Measurements from ENCODE around the gene EXOC6.

EXOC6 gene

DNA sequence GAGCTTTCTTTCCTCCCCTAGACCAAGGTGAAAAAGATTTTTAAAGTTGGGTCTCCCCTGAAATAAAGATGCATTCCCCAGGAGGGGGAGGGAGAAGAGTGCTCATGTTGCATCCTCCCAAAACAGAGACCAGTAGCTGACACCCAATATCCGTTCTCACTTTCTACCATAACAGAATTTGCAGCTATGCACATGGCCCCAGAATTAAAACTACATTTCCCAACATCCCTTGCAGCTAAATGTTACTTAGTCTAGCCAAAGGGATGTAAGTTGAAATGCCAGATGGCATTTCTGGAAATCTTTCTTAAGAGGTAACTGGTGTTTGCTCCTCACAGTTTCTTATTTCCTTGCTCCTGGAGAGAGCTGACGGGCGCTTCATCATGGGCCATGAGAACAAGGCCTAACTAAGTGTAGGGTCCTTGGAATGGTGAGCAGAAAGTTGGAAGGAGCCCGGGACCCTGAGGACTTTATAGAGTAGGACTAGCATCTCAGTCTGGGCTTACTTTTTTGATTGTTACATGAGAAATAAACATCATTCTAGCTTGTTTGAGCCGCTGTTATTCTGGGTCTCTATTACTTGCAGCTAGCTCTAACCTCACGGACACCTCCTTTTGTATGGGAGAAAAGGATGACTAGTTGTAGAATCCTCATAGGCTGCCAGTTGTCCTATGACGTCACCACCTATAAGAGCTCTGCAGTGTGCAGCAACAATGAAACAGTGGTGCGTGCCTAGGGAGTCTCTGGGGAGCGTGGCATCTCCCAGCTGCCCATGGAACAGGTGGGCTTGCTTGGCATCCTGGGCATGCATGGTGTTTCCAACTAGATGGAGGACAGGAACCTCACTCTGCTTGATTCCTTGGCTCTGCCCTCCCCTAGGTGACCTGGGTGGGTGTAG lies 46.1 kb upstream of the EXOC6 start (continued):
- TF ChIP-seq, protein P1, sequence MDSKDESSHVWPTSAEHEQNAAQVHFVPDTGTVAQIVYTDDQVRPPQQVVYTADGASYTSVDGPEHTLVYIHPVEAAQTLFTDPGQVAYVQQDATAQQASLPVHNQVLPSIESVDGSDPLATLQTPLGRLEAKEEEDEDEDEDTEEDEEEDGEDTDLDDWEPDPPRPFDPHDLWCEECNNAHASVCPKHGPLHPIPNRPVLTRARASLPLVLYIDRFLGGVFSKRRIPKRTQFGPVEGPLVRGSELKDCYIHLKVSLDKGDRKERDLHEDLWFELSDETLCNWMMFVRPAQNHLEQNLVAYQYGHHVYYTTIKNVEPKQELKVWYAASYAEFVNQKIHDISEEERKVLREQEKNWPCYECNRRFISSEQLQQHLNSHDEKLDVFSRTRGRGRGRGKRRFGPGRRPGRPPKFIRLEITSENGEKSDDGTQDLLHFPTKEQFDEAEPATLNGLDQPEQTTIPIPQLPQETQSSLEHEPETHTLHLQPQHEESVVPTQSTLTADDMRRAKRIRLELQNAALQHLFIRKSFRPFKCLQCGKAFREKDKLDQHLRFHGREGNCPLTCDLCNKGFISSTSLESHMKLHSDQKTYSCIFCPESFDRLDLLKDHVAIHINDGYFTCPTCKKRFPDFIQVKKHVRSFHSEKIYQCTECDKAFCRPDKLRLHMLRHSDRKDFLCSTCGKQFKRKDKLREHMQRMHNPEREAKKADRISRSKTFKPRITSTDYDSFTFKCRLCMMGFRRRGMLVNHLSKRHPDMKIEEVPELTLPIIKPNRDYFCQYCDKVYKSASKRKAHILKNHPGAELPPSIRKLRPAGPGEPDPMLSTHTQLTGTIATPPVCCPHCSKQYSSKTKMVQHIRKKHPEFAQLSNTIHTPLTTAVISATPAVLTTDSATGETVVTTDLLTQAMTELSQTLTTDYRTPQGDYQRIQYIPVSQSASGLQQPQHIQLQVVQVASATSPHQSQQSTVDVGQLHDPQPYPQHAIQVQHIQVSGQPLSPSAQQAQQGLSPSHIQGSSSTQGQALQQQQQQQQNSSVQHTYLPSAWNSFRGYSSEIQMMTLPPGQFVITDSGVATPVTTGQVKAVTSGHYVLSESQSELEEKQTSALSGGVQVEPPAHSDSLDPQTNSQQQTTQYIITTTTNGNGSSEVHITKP (tag by site-specific recombination; IDR thresholded peaks at IDR 0.05): 0 out of 2 replicates have a peak, but pooled peaks have one; percentile 19
- no peak for TF ChIP-seq ZNF561 (tag by site-specific recombination; IDR thresholded peaks at IDR 0.05; ENCODE audit: borderline replicate concordance)
- TF ChIP-seq HOXC10 (CRISPR knock-in tag; IDR thresholded peaks at IDR 0.05): no peak
- no peak for TF ChIP-seq ZNF549 (tag by site-specific recombination; IDR thresholded peaks at IDR 0.05)
- 0 out of 2 replicates have a peak, but pooled peaks have one; percentile 18 for TF ChIP-seq ZBTB48 (tag by site-specific recombination; IDR thresholded peaks at IDR 0.05)
- TF ChIP-seq HIC1 (tag by site-specific recombination; IDR thresholded peaks at IDR 0.05): peak; percentile 21; the same call in 1 of the 2 replicates
- TF ChIP-seq ZNF211 (tag by site-specific recombination; IDR thresholded peaks at IDR 0.05; ENCODE audit: low read depth): no peak
- no peak for TF ChIP-seq ZNF155 (tag by site-specific recombination; IDR thresholded peaks at IDR 0.05)
- TF ChIP-seq ZNF600 (tag by site-specific recombination; IDR thresholded peaks at IDR 0.05): no peak
- TF ChIP-seq MYNN (tag by site-specific recombination; IDR thresholded peaks at IDR 0.05; ENCODE audit: borderline replicate concordance): no peak
- TF ChIP-seq PRDM1 (tag by site-specific recombination; IDR thresholded peaks at IDR 0.05): no peak
- TF ChIP-seq ZNF677 (tag by site-specific recombination; IDR thresholded peaks at IDR 0.05): no peak
- no peak for TF ChIP-seq ZNF24 (tag by site-specific recombination; IDR thresholded peaks at IDR 0.05)
- peak; percentile 57 for TF ChIP-seq ZNF629 (tag by site-specific recombination; IDR thresholded peaks at IDR 0.05)
- TF ChIP-seq GLIS2 (tag by site-specific recombination; IDR thresholded peaks at IDR 0.05): no peak
- TF ChIP-seq ZNF138 (tag by site-specific recombination; IDR thresholded peaks at IDR 0.05; ENCODE audit: borderline replicate concordance): no peak
- no peak for TF ChIP-seq ZNF707 (tag by site-specific recombination; IDR thresholded peaks at IDR 0.05)
- no peak for TF ChIP-seq ZNF214 (tag by site-specific recombination; IDR thresholded peaks at IDR 0.05; ENCODE audit: borderline replicate concordance)
- no peak for TF ChIP-seq ZNF280C (tag by site-specific recombination; IDR thresholded peaks at IDR 0.05)
- peak; percentile 94 for TF ChIP-seq ZNF335 (tag by site-specific recombination; conservative IDR thresholded peaks at IDR 0.05)
- TF ChIP-seq, protein P2, sequence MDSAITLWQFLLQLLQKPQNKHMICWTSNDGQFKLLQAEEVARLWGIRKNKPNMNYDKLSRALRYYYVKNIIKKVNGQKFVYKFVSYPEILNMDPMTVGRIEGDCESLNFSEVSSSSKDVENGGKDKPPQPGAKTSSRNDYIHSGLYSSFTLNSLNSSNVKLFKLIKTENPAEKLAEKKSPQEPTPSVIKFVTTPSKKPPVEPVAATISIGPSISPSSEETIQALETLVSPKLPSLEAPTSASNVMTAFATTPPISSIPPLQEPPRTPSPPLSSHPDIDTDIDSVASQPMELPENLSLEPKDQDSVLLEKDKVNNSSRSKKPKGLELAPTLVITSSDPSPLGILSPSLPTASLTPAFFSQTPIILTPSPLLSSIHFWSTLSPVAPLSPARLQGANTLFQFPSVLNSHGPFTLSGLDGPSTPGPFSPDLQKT (IDR thresholded peaks at IDR 0.05; ENCODE audit: borderline replicate concordance, low read depth, low read length): no peak
- no peak for TF ChIP-seq ZBTB7A (tag by site-specific recombination; IDR thresholded peaks at IDR 0.05; ENCODE audit: low read depth)
- TF ChIP-seq ZNF175 (tag by site-specific recombination; IDR thresholded peaks at IDR 0.05): no peak
- no peak for TF ChIP-seq ZNF302 (tag by site-specific recombination; IDR thresholded peaks at IDR 0.05; ENCODE audit: low read depth)
- TF ChIP-seq ZNF76 (tag by site-specific recombination; IDR thresholded peaks at IDR 0.05; ENCODE audit: borderline replicate concordance, low read depth): no peak
- no peak for TF ChIP-seq ZFP3 (tag by site-specific recombination; IDR thresholded peaks at IDR 0.05; ENCODE audit: low read depth)

Measured in HEK293 (cell line).